IMR-90 (cell line): ENCODE results near the gene GDPD1. TPM values are rescaled to one million over a fixed set of nuclear protein-coding genes. Genes with fewer than 3 reads are reported as not detected.

Experiments
- ATAC-seq: fragments of 200-7000 bp; cut with Tn5 transposase; 2 replicates; pipeline ENCODE4 v1.9.1; 2020; ENCODE audit warnings: low read depth, mild to moderate bottlenecking, moderate library complexity
- BruUV-seq: library from RNA; stranded (reverse); fragments of 400-500 nt; replicated peaks from 2 replicates; lab custom pipeline; 2021; lab: Mats Ljungman, UMichigan
- CTCF ChIA-PET: fragments of 300-600 bp; formaldehyde crosslinking; extraction: SDS; loops from one replicate; lab custom pipeline; 2021; ENCODE audit warnings: antibody characterized with exemption; lab: Yijun Ruan, JAX
- POLR2A ChIA-PET: fragments of 300-600 bp; sonication (Branson Sonifier 250); formaldehyde crosslinking; loops from one replicate; lab custom pipeline; 2022; ENCODE audit warnings: antibody characterized with exemption; ENCODE audit not compliant: unreplicated experiment; lab: Charles Lee
- DNase-seq: peaks from one replicate; pipeline ENCODE4 v3.0.0; 2013
- H2AFZ ChIP-seq: replicated peaks from 2 replicates; pipeline ENCODE3; 2013; ENCODE audit warnings: low read length, mild to moderate bottlenecking; ENCODE audit not compliant: poor library complexity
- H2AK5ac ChIP-seq: 2 replicates; pipeline ENCODE4 v1.6.1; 2013; ENCODE audit warnings: low read depth, low read length, inconsistent platforms
- H2AK9ac ChIP-seq: replicated peaks from 2 replicates; pipeline ENCODE3; 2013; ENCODE audit warnings: mild to moderate bottlenecking, low read depth, low read length, moderate library complexity; ENCODE audit not compliant: poor library complexity
- H2BK120ac ChIP-seq: 2 replicates; pipeline ENCODE4 v1.6.1; 2013; ENCODE audit warnings: low read depth, low read length, inconsistent platforms
- H2BK15ac ChIP-seq: 3 replicates; pipeline ENCODE4 v1.6.1; 2013; ENCODE audit warnings: low read depth, low read length, inconsistent platforms
- H2BK20ac ChIP-seq: 2 replicates; pipeline ENCODE4 v1.6.1; 2013; ENCODE audit warnings: low read depth, mild to moderate bottlenecking, inconsistent platforms, low read length, moderate library complexity
- H2BK5ac ChIP-seq: 2 replicates; pipeline ENCODE4 v1.6.1; 2013; ENCODE audit warnings: mild to moderate bottlenecking, low read depth, low read length, inconsistent platforms; ENCODE audit not compliant: poor library complexity, severe bottlenecking
- H3K14ac ChIP-seq: replicated peaks from 2 replicates; pipeline ENCODE4 v1.6.1; 2013; ENCODE audit warnings: low read depth, low read length, inconsistent platforms
- H3K18ac ChIP-seq: 2 replicates; pipeline ENCODE4 v1.6.1; 2013; ENCODE audit warnings: low read depth, low read length, control low read depth
- H3K23ac ChIP-seq: 2 replicates; pipeline ENCODE4 v1.6.1; 2013; ENCODE audit warnings: low read depth, low read length, inconsistent platforms
- H3K27ac ChIP-seq: 2 replicates; pipeline ENCODE4 v1.5.1; 2013; ENCODE audit warnings: mild to moderate bottlenecking, control low read depth, low read length; ENCODE audit not compliant: insufficient read depth
- H3K27me3 ChIP-seq: 2 replicates; pipeline ENCODE4 v1.6.1; 2013; ENCODE audit warnings: low read length; ENCODE audit not compliant: control insufficient read depth, insufficient read depth
- H3K36me3 ChIP-seq: 2 replicates; pipeline ENCODE4 v1.6.1; 2013; ENCODE audit warnings: low read length, mixed read lengths; ENCODE audit not compliant: control insufficient read depth, insufficient read depth
- H3K4ac ChIP-seq: 2 replicates; pipeline ENCODE4 v1.6.1; 2013; ENCODE audit warnings: low read depth, low read length, inconsistent platforms
- H3K4me1 ChIP-seq: 2 replicates; pipeline ENCODE4 v1.6.1; 2013; ENCODE audit warnings: low read length, mixed read lengths; ENCODE audit not compliant: control insufficient read depth, insufficient read depth
- H3K4me2 ChIP-seq: 2 replicates; pipeline ENCODE4 v1.6.1; 2013; ENCODE audit warnings: low read depth, mild to moderate bottlenecking, control low read depth, low read length, moderate library complexity
- H3K4me3 ChIP-seq: 2 replicates; pipeline ENCODE4 v1.5.1; 2013; ENCODE audit warnings: low read depth, mild to moderate bottlenecking, control low read depth, low read length, moderate library complexity; ENCODE audit not compliant: insufficient read depth
- H3K56ac ChIP-seq: 2 replicates; pipeline ENCODE4 v1.6.1; 2013; ENCODE audit warnings: low read length, inconsistent platforms; ENCODE audit not compliant: insufficient read depth; ENCODE audit errors: extremely low read depth
- H3K79me1 ChIP-seq, 2 experiments: 2 replicates each; pipeline ENCODE4 v1.6.1; 2013; ENCODE audit warnings: low read length in 2 of 2, inconsistent platforms in 1 of 2, low read depth in 1 of 2
- H3K9ac ChIP-seq: 2 replicates; pipeline ENCODE4 v1.6.1; 2013; ENCODE audit warnings: low read depth, low read length, control low read depth
- H3K9me1 ChIP-seq: 2 replicates; pipeline ENCODE4 v1.6.1; 2013; ENCODE audit warnings: low read length, inconsistent platforms; ENCODE audit not compliant: insufficient read depth
- H3K9me3 ChIP-seq: 2 replicates; pipeline ENCODE4 v1.6.1; 2013; ENCODE audit warnings: low read length; ENCODE audit not compliant: control insufficient read depth, insufficient read depth
- H4K20me1 ChIP-seq: 2 replicates; pipeline ENCODE4 v1.6.1; 2013; ENCODE audit warnings: low read length, inconsistent platforms; ENCODE audit not compliant: insufficient read depth
- H4K5ac ChIP-seq: 2 replicates; pipeline ENCODE4 v1.6.1; 2013; ENCODE audit warnings: mild to moderate bottlenecking, low read depth, low read length, control low read depth
- H4K8ac ChIP-seq, 2 experiments: 2 replicates each; pipeline ENCODE4 v1.6.1; 2013; ENCODE audit warnings: low read depth in 2 of 2, low read length in 2 of 2, control low read depth in 1 of 2, inconsistent platforms in 1 of 2
- H4K91ac ChIP-seq: 2 replicates; pipeline ENCODE4 v1.6.1; 2013; ENCODE audit warnings: low read depth, low read length, inconsistent platforms; ENCODE audit not compliant: insufficient read depth
- BHLHE40 ChIP-seq: fragments of 150-350 bp; IDR thresholded peaks from 2 replicates; pipeline ENCODE4 v1.6.1; 2016; ENCODE audit warnings: mild to moderate bottlenecking, low read depth, low read length
- FOS ChIP-seq: fragments of 150-350 bp; IDR thresholded peaks from 2 replicates; pipeline ENCODE4 v1.6.1; 2016; ENCODE audit warnings: low read depth, low read length
- MAFK ChIP-seq: IDR thresholded peaks from 2 replicates; pipeline ENCODE4 v1.6.1; 2012; ENCODE audit warnings: low read depth, low read length, improper control_type of control experiment
- MAZ ChIP-seq: IDR thresholded peaks from 2 replicates; pipeline ENCODE4 v1.6.1; 2012; ENCODE audit warnings: low read depth, mild to moderate bottlenecking, low read length, improper control_type of control experiment, moderate library complexity, borderline replicate concordance
- MXI1 ChIP-seq: IDR thresholded peaks from 2 replicates; pipeline ENCODE4 v1.6.1; 2012; ENCODE audit warnings: low read depth, mild to moderate bottlenecking, low read length, moderate library complexity, borderline replicate concordance
- NFE2L2 ChIP-seq: fragments of 150-350 bp; IDR thresholded peaks from 2 replicates; pipeline ENCODE4 v1.6.1; 2016; ENCODE audit warnings: low read depth, mild to moderate bottlenecking, low read length
- RAD21 ChIP-seq: IDR thresholded peaks from 2 replicates; pipeline ENCODE4 v1.6.1; 2012; ENCODE audit warnings: low read length, improper control_type of control experiment
- RCOR1 ChIP-seq: IDR thresholded peaks from 2 replicates; pipeline ENCODE4 v1.6.1; 2012; ENCODE audit warnings: mild to moderate bottlenecking, low read length, improper control_type of control experiment; ENCODE audit not compliant: insufficient replicate concordance
- RFX5 ChIP-seq: IDR thresholded peaks from 2 replicates; pipeline ENCODE4 v1.8.0; 2012; ENCODE audit warnings: low read depth, mild to moderate bottlenecking, low read length, moderate library complexity
- WGBS, 2 experiments: methylation state at CpG; one replicate each; pipeline versions ENCODE4 v1.1.5 to v1.1.7; 2013; ENCODE audit warnings: missing lambda C conversion rate in 2 of 2; ENCODE audit not compliant: insufficient read length in 1 of 2; ENCODE audit errors: extremely low coverage in 2 of 2; 5-methylcytosine and 5-hydroxymethylcytosine counted together
- dilution Hi-C: fragments of 300-500 bp; cut with HindIII; formaldehyde crosslinking; loops from one replicate; pipeline ENCODE4 v1.14.3; 2018; ENCODE audit warnings: low sequenced_read_pairs; ENCODE audit not compliant: unreplicated experiment
- in situ Hi-C: fragments of 300-500 bp; cut with MboI; formaldehyde crosslinking; loops from 3 replicates; pipeline ENCODE4 v1.14.3; 2019; ENCODE audit warnings: low sequenced_read_pairs, inconsistent platforms, mixed read lengths
- intact Hi-C: fragments of 100-400 bp; cut with micrococcal nuclease; formaldehyde crosslinking; loops from 2 replicates; pipeline ENCODE4 v1.10.0; 2022
- polyA plus RNA-seq, 3 experiments: library from polyadenylated mRNA; depleted of rRNA; stranded (reverse); fragments of >200 nt; gene quantifications; 2 replicates each; pipeline ENCODE4 v1.2.3, GENCODE V29; 2012; ENCODE audit warnings: low replicate concordance in 1 of 3
- total RNA-seq: library from RNA; depleted of rRNA; stranded (reverse); fragments of >200 nt; gene quantifications from 2 replicates; pipeline ENCODE4 v1.2.3, GENCODE V29; 2012
- TF ChIP-seq, protein P1 (sequence below): conservative IDR thresholded peaks from 2 replicates; pipeline ENCODE4 v1.5.1; 2012; ENCODE audit warnings: mild to moderate bottlenecking, low read depth, low read length, improper control_type of control experiment
- TF ChIP-seq, protein P2 (sequence below): fragments of 150-350 bp; IDR thresholded peaks from 2 replicates; pipeline ENCODE4 v1.6.1; 2016; ENCODE audit warnings: low read depth, mild to moderate bottlenecking, low read length, moderate library complexity, borderline replicate concordance
- TF ChIP-seq, protein P3 (sequence below): fragments of 150-350 bp; IDR thresholded peaks from 2 replicates; pipeline ENCODE4 v1.6.1; 2017; ENCODE audit warnings: mild to moderate bottlenecking, antibody characterized with exemption, low read length, low read depth

GDPD1 gene
- total and polyA plus RNA-seq, 2 of the 4 experiments (the other 2 are of a cell fraction), result 0.72 to 0.84 TPM

DNA sequence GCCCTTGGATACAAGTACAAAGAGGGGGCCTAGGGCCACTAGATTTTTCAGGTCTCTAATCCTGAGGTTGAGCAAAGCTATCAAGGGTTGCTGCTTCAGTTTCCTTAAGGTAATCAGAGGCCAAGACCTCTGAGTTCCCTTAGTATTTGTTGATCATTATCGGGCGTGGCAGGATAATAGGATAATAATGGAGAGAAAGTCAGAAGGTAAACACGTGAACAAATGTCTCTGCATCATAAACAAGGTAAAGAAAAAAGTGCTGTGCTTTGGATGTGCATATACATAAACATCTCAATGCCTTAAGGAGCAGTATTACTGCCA, 69.6 kb downstream of the GDPD1 start:
- H4K20me1 ChIP-seq, result no peaks in the 10 kb centered on the region
- dilution Hi-C loops, result no loop called here
- no peak for DNase-seq

More for the DNA sequence above, 69.6 kb downstream of the GDPD1 start:
- no peak overlapping the region for H3K9ac ChIP-seq
- no peak overlapping the region for H3K4me2 ChIP-seq
- H2AK5ac ChIP-seq, result no peak overlapping the region
- H3K27me3 ChIP-seq, result peaks cover 1% of the 10 kb centered on the region; the same call in 1 of the 2 replicates
- no peak overlapping the region for H3K23ac ChIP-seq
- H3K4ac ChIP-seq, result no peak overlapping the region
- H3K56ac ChIP-seq, result no peak overlapping the region
- no peak for ATAC-seq
- BruUV-seq, result no TSS peak
- no peak overlapping the region for H3K14ac ChIP-seq
- no peak overlapping the region for H2BK5ac ChIP-seq
- no peak overlapping the region for H3K18ac ChIP-seq
- WGBS, 2 experiments, result no CpG with 5 or more reads among the region's 3 CpGs
- TF ChIP-seq, protein P1, sequence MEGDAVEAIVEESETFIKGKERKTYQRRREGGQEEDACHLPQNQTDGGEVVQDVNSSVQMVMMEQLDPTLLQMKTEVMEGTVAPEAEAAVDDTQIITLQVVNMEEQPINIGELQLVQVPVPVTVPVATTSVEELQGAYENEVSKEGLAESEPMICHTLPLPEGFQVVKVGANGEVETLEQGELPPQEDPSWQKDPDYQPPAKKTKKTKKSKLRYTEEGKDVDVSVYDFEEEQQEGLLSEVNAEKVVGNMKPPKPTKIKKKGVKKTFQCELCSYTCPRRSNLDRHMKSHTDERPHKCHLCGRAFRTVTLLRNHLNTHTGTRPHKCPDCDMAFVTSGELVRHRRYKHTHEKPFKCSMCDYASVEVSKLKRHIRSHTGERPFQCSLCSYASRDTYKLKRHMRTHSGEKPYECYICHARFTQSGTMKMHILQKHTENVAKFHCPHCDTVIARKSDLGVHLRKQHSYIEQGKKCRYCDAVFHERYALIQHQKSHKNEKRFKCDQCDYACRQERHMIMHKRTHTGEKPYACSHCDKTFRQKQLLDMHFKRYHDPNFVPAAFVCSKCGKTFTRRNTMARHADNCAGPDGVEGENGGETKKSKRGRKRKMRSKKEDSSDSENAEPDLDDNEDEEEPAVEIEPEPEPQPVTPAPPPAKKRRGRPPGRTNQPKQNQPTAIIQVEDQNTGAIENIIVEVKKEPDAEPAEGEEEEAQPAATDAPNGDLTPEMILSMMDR, result no peak
- TF ChIP-seq RFX5 (no peak), RCOR1 (no peak), RAD21 (no peak), MAFK (no peak), MAZ (no peak), MXI1 (no peak), FOS (no peak), NFE2L2 (no peak), BHLHE40 (no peak)
- TF ChIP-seq, protein P2, sequence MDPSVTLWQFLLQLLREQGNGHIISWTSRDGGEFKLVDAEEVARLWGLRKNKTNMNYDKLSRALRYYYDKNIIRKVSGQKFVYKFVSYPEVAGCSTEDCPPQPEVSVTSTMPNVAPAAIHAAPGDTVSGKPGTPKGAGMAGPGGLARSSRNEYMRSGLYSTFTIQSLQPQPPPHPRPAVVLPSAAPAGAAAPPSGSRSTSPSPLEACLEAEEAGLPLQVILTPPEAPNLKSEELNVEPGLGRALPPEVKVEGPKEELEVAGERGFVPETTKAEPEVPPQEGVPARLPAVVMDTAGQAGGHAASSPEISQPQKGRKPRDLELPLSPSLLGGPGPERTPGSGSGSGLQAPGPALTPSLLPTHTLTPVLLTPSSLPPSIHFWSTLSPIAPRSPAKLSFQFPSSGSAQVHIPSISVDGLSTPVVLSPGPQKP, result no peak
- TF ChIP-seq, protein P3, sequence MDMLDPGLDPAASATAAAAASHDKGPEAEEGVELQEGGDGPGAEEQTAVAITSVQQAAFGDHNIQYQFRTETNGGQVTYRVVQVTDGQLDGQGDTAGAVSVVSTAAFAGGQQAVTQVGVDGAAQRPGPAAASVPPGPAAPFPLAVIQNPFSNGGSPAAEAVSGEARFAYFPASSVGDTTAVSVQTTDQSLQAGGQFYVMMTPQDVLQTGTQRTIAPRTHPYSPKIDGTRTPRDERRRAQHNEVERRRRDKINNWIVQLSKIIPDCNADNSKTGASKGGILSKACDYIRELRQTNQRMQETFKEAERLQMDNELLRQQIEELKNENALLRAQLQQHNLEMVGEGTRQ, result no peak
- H3K9me1 ChIP-seq, result no peaks in the 10 kb centered on the region
- H3K36me3 ChIP-seq, result no peaks in the 10 kb centered on the region
- H2BK15ac ChIP-seq, result no peak overlapping the region
- intact Hi-C loops (no loop called here), in situ Hi-C loops (no loop called here)
- H2BK20ac ChIP-seq, result no peak overlapping the region
- no peaks in the 10 kb centered on the region for H3K79me1 ChIP-seq
- no peak overlapping the region for H3K27ac ChIP-seq
- no peak overlapping the region for H4K91ac ChIP-seq
- no peaks in the 10 kb centered on the region for H3K4me1 ChIP-seq
- H3K4me3 ChIP-seq, result no peak overlapping the region
- no peak overlapping the region for H2BK120ac ChIP-seq
- no peak overlapping the region for H2AFZ ChIP-seq
- POLR2A ChIA-PET, result no interaction called here
- H4K5ac ChIP-seq, result no peak overlapping the region
- no peaks in the 10 kb centered on the region for H3K9me3 ChIP-seq
- no peak overlapping the region for H4K8ac ChIP-seq
- no peak overlapping the region for H2AK9ac ChIP-seq
- CTCF ChIA-PET, result no interaction called here
